ENCODE measurements around the gene COL11A1.

GRCh38 chr1:102836991-102837390, 271.3 kb downstream of the COL11A1 start:
- TF ChIP-seq CBX8 (IDR thresholded peaks at IDR 0.05; ENCODE audit: borderline replicate concordance, extremely low read depth, low read depth, low read length, poor library complexity, severe bottlenecking) (no peak), REST (IDR thresholded peaks at IDR 0.05; ENCODE audit: borderline replicate concordance) (no peak), REST (CRISPR knock-in tag; IDR thresholded peaks at IDR 0.05; ENCODE audit: low read depth) (no peak), POLR2G (IDR thresholded peaks at IDR 0.05; ENCODE audit: low read depth, low read length) (no peak), ZBTB34 (CRISPR knock-in tag; IDR thresholded peaks at IDR 0.05) (no peak), SETDB1 (IDR thresholded peaks at IDR 0.05; ENCODE audit: low read length) (no peak), TBP (optimal IDR thresholded peaks at IDR 0.05; ENCODE audit: low read depth, low read length) (no peak), ZBTB1 (CRISPR knock-in tag; IDR thresholded peaks at IDR 0.05; ENCODE audit: borderline replicate concordance, low read depth) (no peak), ZC3H11A (IDR thresholded peaks at IDR 0.05; ENCODE audit: low read depth, low read length) (no peak), KAT8 (IDR thresholded peaks at IDR 0.05; ENCODE audit: low read depth) (no peak), RBM39 (optimal IDR thresholded peaks at IDR 0.05; ENCODE audit: low read depth, low read length) (no peak), CCAR2 (IDR thresholded peaks at IDR 0.05; ENCODE audit: low read depth, low read length) (no peak), SP1 (CRISPR knock-in tag; IDR thresholded peaks at IDR 0.05) (no peak)
- TF ChIP-seq, protein P1, sequence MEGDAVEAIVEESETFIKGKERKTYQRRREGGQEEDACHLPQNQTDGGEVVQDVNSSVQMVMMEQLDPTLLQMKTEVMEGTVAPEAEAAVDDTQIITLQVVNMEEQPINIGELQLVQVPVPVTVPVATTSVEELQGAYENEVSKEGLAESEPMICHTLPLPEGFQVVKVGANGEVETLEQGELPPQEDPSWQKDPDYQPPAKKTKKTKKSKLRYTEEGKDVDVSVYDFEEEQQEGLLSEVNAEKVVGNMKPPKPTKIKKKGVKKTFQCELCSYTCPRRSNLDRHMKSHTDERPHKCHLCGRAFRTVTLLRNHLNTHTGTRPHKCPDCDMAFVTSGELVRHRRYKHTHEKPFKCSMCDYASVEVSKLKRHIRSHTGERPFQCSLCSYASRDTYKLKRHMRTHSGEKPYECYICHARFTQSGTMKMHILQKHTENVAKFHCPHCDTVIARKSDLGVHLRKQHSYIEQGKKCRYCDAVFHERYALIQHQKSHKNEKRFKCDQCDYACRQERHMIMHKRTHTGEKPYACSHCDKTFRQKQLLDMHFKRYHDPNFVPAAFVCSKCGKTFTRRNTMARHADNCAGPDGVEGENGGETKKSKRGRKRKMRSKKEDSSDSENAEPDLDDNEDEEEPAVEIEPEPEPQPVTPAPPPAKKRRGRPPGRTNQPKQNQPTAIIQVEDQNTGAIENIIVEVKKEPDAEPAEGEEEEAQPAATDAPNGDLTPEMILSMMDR (IDR thresholded peaks at IDR 0.05 in 2 of 3, conservative IDR thresholded peaks at IDR 0.05 in 1 of 3; ENCODE audit: insufficient read depth in 2 of 3, low read depth in 1 of 3, low read length in 3 of 3), result no peak
